Sigmoid colon (tissue), 7 donors: ENCODE results near the gene CATSPER1. TPM values are rescaled to one million over a fixed set of nuclear protein-coding genes. Genes with fewer than 3 reads are reported as not detected.

Source experiments
- DNase-seq: peaks from one replicate; pipeline ENCODE4 v3.0.0-alpha.2; 2019
- H3K27ac ChIP-seq, 4 donors: fragments of 200-600 bp; sonication (generic); one replicate each; pipeline ENCODE4 v1.5.1; 2016 to 2019; ENCODE audit warnings: mild to moderate bottlenecking in 1 of 4
- H3K27me3 ChIP-seq, 3 donors: fragments of 200-600 bp; sonication (generic); one replicate each; pipeline ENCODE4 v1.5.1; 2019; ENCODE audit warnings: mild to moderate bottlenecking in 1 of 3
- H3K36me3 ChIP-seq, 4 donors: fragments of 200-600 bp; sonication (generic); one replicate each; pipeline ENCODE4 v1.5.1; 2016 to 2019
- H3K4me1 ChIP-seq, 4 donors: fragments of 200-600 bp; sonication (generic); one replicate each; pipeline ENCODE4 v1.5.1; 2017 to 2019
- H3K4me3 ChIP-seq, 4 donors: fragments of 200-600 bp; sonication (generic); one replicate each; pipeline ENCODE4 v1.5.1; 2017 to 2019; ENCODE audit warnings: mild to moderate bottlenecking in 2 of 4, moderate library complexity in 1 of 4
- H3K9me3 ChIP-seq, 4 donors: fragments of 200-600 bp in 3 of 4; sonication (generic) in 3 of 4; one replicate each; pipeline versions ENCODE4 v1.5.1 to v1.6.1; 2013 to 2019
- EP300 ChIP-seq, 4 donors: sonication (generic); formaldehyde crosslinking; IDR thresholded peaks; one replicate each; pipeline ENCODE4 v1.6.1; 2017; ENCODE audit warnings: antibody characterized with exemption in 4 of 4
- POLR2A ChIP-seq, 2 donors: fragments of 450-650 bp; IDR thresholded peaks; one replicate each; pipeline ENCODE4 v1.6.1; 2016; ENCODE audit warnings: antibody characterized with exemption in 2 of 2, mild to moderate bottlenecking in 2 of 2, moderate library complexity in 2 of 2
- POLR2AphosphoS5 ChIP-seq, 4 donors: sonication (generic); formaldehyde crosslinking; IDR thresholded peaks; one replicate each; pipeline ENCODE4 v1.6.1; 2017; ENCODE audit warnings: antibody characterized with exemption in 4 of 4
- WGBS, 2 donors: extraction: QIAGEN DNeasy Blood & Tissue Kit; methylation state at CpG; one replicate each; pipeline ENCODE4 v1.1.7; 2013; 5-methylcytosine and 5-hydroxymethylcytosine counted together
- intact Hi-C: fragments of 100-400 bp; cut with DNase I; formaldehyde crosslinking; loops from one replicate; pipeline ENCODE4 v1.15.1; 2023
- polyA plus RNA-seq, 3 donors: library from polyadenylated mRNA; stranded (reverse); fragments of 200-250 nt; gene quantifications; one replicate each; pipeline ENCODE4 v1.2.3, GENCODE V29; 2013
- total RNA-seq, 4 donors: library from RNA; depleted of rRNA; stranded (reverse); fragments of >200 nt; gene quantifications; one replicate each; pipeline ENCODE4 v1.1.0, GENCODE V29; 2016
- TF ChIP-seq, protein P1 (sequence below), 4 experiments: fragments of 450-650 bp in 3 of 4; fragments of 200-600 bp in 1 of 4; IDR thresholded peaks; one replicate each; pipeline ENCODE4 v1.5.1; 2016 to 2019; ENCODE audit warnings: antibody characterized with exemption in 4 of 4, mild to moderate bottlenecking in 3 of 4, moderate library complexity in 2 of 4
- donor health status: healthy with polysubstance abuse.
- donor health status: Bipolar disorder and iron deficiency.
- donor health status: healthy.

Gene CATSPER1
- total and polyA plus RNA-seq, 7 donors: 0.06 TPM; not detected in 6

DNA sequence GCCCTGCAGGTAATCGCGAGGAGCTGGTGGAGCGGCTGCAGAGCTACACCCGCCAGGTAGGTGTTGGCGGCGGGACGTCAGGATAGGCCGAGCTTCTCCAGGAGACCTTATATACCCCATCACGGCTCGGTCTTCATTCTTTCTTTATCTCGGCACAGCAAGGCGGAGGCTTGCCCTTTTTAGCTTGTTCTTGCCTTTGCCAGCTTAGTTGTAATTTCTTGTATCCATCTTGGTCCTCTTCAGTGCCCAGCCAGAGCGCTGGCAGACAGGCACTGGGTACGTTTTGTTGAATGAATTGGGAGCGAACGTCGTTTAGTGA is 26.3 kb upstream of the CATSPER1 start:
- TF ChIP-seq EP300 (IDR thresholded peaks at IDR 0.05): no peak
- TF ChIP-seq, protein P1, sequence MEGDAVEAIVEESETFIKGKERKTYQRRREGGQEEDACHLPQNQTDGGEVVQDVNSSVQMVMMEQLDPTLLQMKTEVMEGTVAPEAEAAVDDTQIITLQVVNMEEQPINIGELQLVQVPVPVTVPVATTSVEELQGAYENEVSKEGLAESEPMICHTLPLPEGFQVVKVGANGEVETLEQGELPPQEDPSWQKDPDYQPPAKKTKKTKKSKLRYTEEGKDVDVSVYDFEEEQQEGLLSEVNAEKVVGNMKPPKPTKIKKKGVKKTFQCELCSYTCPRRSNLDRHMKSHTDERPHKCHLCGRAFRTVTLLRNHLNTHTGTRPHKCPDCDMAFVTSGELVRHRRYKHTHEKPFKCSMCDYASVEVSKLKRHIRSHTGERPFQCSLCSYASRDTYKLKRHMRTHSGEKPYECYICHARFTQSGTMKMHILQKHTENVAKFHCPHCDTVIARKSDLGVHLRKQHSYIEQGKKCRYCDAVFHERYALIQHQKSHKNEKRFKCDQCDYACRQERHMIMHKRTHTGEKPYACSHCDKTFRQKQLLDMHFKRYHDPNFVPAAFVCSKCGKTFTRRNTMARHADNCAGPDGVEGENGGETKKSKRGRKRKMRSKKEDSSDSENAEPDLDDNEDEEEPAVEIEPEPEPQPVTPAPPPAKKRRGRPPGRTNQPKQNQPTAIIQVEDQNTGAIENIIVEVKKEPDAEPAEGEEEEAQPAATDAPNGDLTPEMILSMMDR (IDR thresholded peaks at IDR 0.05): no peak
- TF ChIP-seq POLR2A (IDR thresholded peaks at IDR 0.05): no peak
- TF ChIP-seq POLR2AphosphoS5 (IDR thresholded peaks at IDR 0.05): no peak
- 1 to 2% methylated on average over 17 of the region's 17 CpGs for WGBS, 2 donors
- peaks cover 26 to 42% (median 32%) of the 10 kb centered on the region in 4 donors for H3K36me3 ChIP-seq
- H3K9me3 ChIP-seq: no peaks in the 10 kb centered on the region
- H3K4me1 ChIP-seq: peaks cover 0 to 33% (median 23%) of the 10 kb centered on the region in 4 donors
- DNase-seq: no peak
- H3K27ac ChIP-seq: peak overlapping the region; percentile 84 to 90 (median 87)
- peaks cover 14 to 21% (median 17%) of the 10 kb centered on the region in 3 donors for H3K27me3 ChIP-seq
- intact Hi-C loops: loop anchor here (5.0 kb wide), 1 partner anchor 50 kb away; the partner anchor contains the start of genes BANF1 and EIF1AD
- peak overlapping the region; percentile 85 to 98 (median 91) for H3K4me3 ChIP-seq

DNA sequence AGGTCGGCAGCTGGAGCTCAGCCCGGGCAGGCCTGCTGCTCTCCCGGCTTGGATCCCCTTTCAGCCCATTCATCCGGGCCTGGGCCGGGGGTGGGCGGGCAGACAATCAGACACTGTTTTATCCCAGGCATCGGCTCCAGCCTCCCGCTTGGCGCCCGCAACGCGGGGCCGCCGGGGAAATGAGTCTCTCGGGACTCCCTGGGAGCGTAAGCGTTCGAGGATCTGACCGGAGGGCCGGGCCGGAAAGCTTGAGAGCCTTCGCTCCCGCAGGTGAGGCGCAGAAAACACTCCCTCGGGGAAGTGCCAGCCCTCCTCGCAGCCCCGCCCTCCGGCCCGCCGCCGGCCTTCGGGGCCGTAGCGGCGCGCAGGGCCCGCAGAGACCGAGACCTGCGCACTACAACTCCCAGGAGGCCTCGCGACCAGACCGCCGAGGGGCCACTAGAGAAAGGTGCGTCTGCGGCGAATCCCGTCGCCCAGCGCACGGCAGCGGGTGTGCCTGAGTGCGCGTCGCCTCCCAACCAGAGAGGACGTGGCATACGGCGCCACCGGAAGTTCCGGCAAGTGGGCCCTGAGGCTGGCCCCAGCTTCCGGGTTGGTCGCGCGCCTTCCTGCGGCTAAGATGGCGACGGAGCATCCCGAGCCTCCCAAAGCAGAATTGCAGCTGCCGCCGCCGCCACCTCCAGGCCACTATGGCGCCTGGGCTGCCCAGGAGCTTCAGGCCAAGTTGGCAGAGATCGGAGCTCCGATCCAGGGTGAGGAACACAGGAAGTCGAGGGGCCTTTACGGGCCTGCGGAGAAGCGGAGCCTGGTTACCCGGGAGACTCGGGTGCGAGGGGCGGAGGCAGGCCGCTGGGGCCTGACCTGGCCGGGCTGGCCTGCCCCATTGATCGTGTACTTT is 25.7 kb upstream of the CATSPER1 start, which contains the start of gene SF3B2:
Gene SF3B2 (plus strand): TSS at position 599 of the 898 bp plus-strand sequence. CDS start 21 bp downstream, at position 620.
- Histone ChIP-seq H3K27me3 (peaks cover 14 to 26% (median 21%) of the 10 kb centered on the region in 3 donors), H3K27ac (peak within 1 kb of the TSS; percentile 84 to 90 (median 87)), H3K4me1 (peaks cover 0 to 33% (median 23%) of the 10 kb centered on the region in 4 donors), H3K4me3 (peak within 1 kb of the TSS; percentile 85 to 98 (median 91)), H3K9me3 (no peaks in the 10 kb centered on the region), H3K36me3 (peaks cover 20 to 36% (median 26%) of the 10 kb centered on the region in 4 donors)
- 0% methylated on average over 84 of the region's 84 CpGs for WGBS, 2 donors
- DNase-seq: peak; percentile 99
- TF ChIP-seq POLR2AphosphoS5 (IDR thresholded peaks at IDR 0.05) (peak; percentile 61 to 87 (median 82)), EP300 (IDR thresholded peaks at IDR 0.05) (no peak), POLR2A (IDR thresholded peaks at IDR 0.05) (peak; percentile 48 to 50)
- TF ChIP-seq, protein P1 (IDR thresholded peaks at IDR 0.05): no peak
- intact Hi-C loops: loop anchor here (5.0 kb wide), 1 partner anchor 50 kb away; the partner anchor contains the start of genes BANF1 and EIF1AD

GRCh38 chr11:66051371-66051765 is 25.1 kb upstream of the CATSPER1 start:
- Histone ChIP-seq H3K4me1 (peaks cover 0 to 33% (median 23%) of the 10 kb centered on the region in 4 donors), H3K9me3 (no peaks in the 10 kb centered on the region), H3K27me3 (peaks cover 14 to 26% (median 21%) of the 10 kb centered on the region in 3 donors), H3K36me3 (peaks cover 13 to 30% (median 20%) of the 10 kb centered on the region in 4 donors), H3K4me3 (peak overlapping the region; percentile 85 to 98 (median 91)), H3K27ac (peak overlapping the region; percentile 84 to 90 (median 87))
- TF ChIP-seq POLR2AphosphoS5 (IDR thresholded peaks at IDR 0.05) (no peak), POLR2A (IDR thresholded peaks at IDR 0.05) (no peak), EP300 (IDR thresholded peaks at IDR 0.05) (no peak)
- TF ChIP-seq, protein P1 (IDR thresholded peaks at IDR 0.05): no peak
- 18 to 24% methylated on average over 12 of the region's 12 CpGs for WGBS, 2 donors
- DNase-seq: no peak
- intact Hi-C loops: loop anchor here (5.0 kb wide), 1 partner anchor 49 kb away; the partner anchor contains the start of genes BANF1 and EIF1AD

- H3K27me3 ChIP-seq: peaks cover 14 to 26% (median 21%) of the 10 kb centered on the region in 3 donors
- no peak for DNase-seq
- WGBS, 2 donors: 73 to 89% methylated on average over 5 of the region's 5 CpGs
- H3K4me1 ChIP-seq: peaks cover 0 to 33% (median 23%) of the 10 kb centered on the region in 4 donors
- intact Hi-C loops: loop anchor here (5.0 kb wide), 1 partner anchor 48 kb away; the partner anchor contains the start of genes BANF1 and EIF1AD
- H3K4me3 ChIP-seq: no peak overlapping the region
- TF ChIP-seq POLR2AphosphoS5 (IDR thresholded peaks at IDR 0.05) (no peak), POLR2A (IDR thresholded peaks at IDR 0.05) (no peak), EP300 (IDR thresholded peaks at IDR 0.05) (no peak)
- TF ChIP-seq, protein P1 (IDR thresholded peaks at IDR 0.05): no peak
- peaks cover 12 to 23% (median 14%) of the 10 kb centered on the region in 4 donors for H3K36me3 ChIP-seq
- H3K9me3 ChIP-seq: no peaks in the 10 kb centered on the region
- peak overlapping the region; percentile 84 to 90 (median 87) for H3K27ac ChIP-seq
Measured at GRCh38 chr11:66050581-66051231, 24.4 kb upstream of the CATSPER1 start.
